ENCODE measurements around the gene ATP7B.

The ATP7B gene

GRCh38 chr13:51980908-51981307 lies 30.3 kb downstream of the ATP7B start:
- Histone ChIP-seq H3F3A (ENCODE audit: insufficient read depth, low read length) (no peaks in the 10 kb centered on the region), H3K4me3 (ENCODE audit: low read length) (no peak overlapping the region), H3K4me1 (ENCODE audit: low read length) (no peaks in the 10 kb centered on the region), H4K20me1 (ENCODE audit: insufficient read depth, low read length) (no peaks in the 10 kb centered on the region), H2AFZ (ENCODE audit: low read length) (no peak overlapping the region), H3K9me3 (replicated peaks; ENCODE audit: insufficient read depth, low read length) (no peaks in the 10 kb centered on the region), H3K9ac (ENCODE audit: low read length) (no peak overlapping the region), H3K27me3 (replicated peaks; ENCODE audit: insufficient read depth, low read length) (no peaks in the 10 kb centered on the region), H3K4me2 (ENCODE audit: low read depth, low read length) (no peak overlapping the region), H3K36me3 (replicated peaks; ENCODE audit: insufficient read depth, low read length) (no peaks in the 10 kb centered on the region), H3K9me2 (replicated peaks; ENCODE audit: insufficient read depth, low read length) (no peaks in the 10 kb centered on the region), H3K27ac (ENCODE audit: low read length) (no peak overlapping the region), H3K79me2 (ENCODE audit: low read length) (no peaks in the 10 kb centered on the region)
- no peak for DNase-seq
- TF ChIP-seq EZH2 (optimal IDR thresholded peaks at IDR 0.05; ENCODE audit: low read depth, low read length) (no peak), CTCF (IDR thresholded peaks at IDR 0.05; ENCODE audit: low read length) (no peak), EZH2phosphoT487 (IDR thresholded peaks at IDR 0.05; ENCODE audit: low read length) (no peak)

GRCh38 chr13:51978796-51979556 lies 32.3 kb downstream of the ATP7B start:
- Histone ChIP-seq H3K27me3 (replicated peaks; ENCODE audit: insufficient read depth, low read length) (no peaks in the 10 kb centered on the region), H2AFZ (ENCODE audit: low read length) (no peak overlapping the region)
- DNase-seq: no peak

GRCh38 chr13:51977625-51978024 lies 33.6 kb downstream of the ATP7B start:
- no peaks in the 10 kb centered on the region for H3F3A ChIP-seq (ENCODE audit: insufficient read depth, low read length)
- H3K4me1 ChIP-seq (ENCODE audit: low read length): no peaks in the 10 kb centered on the region
- no peaks in the 10 kb centered on the region for H4K20me1 ChIP-seq (ENCODE audit: insufficient read depth, low read length)
- no peaks in the 10 kb centered on the region for H3K79me2 ChIP-seq (ENCODE audit: low read length)
- no peak for DNase-seq
- H3K4me3 ChIP-seq (ENCODE audit: low read length): no peak overlapping the region
- no peaks in the 10 kb centered on the region for H3K27me3 ChIP-seq (replicated peaks; ENCODE audit: insufficient read depth, low read length)
- H3K27ac ChIP-seq (ENCODE audit: low read length): no peak overlapping the region
- H3K9me2 ChIP-seq (replicated peaks; ENCODE audit: insufficient read depth, low read length): no peaks in the 10 kb centered on the region
- no peak overlapping the region for H3K4me2 ChIP-seq (ENCODE audit: low read depth, low read length)
- H3K9me3 ChIP-seq (replicated peaks; ENCODE audit: insufficient read depth, low read length): no peaks in the 10 kb centered on the region
- TF ChIP-seq EZH2 (optimal IDR thresholded peaks at IDR 0.05; ENCODE audit: low read depth, low read length): no peak
- TF ChIP-seq EZH2phosphoT487 (IDR thresholded peaks at IDR 0.05; ENCODE audit: low read length): no peak
- TF ChIP-seq CTCF (IDR thresholded peaks at IDR 0.05; ENCODE audit: low read length): no peak
- H3K36me3 ChIP-seq (replicated peaks; ENCODE audit: insufficient read depth, low read length): no peaks in the 10 kb centered on the region
- no peak overlapping the region for H3K9ac ChIP-seq (ENCODE audit: low read length)
- H2AFZ ChIP-seq (ENCODE audit: low read length): no peak overlapping the region

More at GRCh38 chr13:51978796-51979556, 32.3 kb downstream of the ATP7B start:
- no peaks in the 10 kb centered on the region for H3K36me3 ChIP-seq (replicated peaks; ENCODE audit: insufficient read depth, low read length)
- H4K20me1 ChIP-seq (ENCODE audit: insufficient read depth, low read length): no peaks in the 10 kb centered on the region
- H3K4me3 ChIP-seq (ENCODE audit: low read length): no peak overlapping the region
- H3K9ac ChIP-seq (ENCODE audit: low read length): no peak overlapping the region
- H3K4me2 ChIP-seq (ENCODE audit: low read depth, low read length): no peak overlapping the region
- H3K9me2 ChIP-seq (replicated peaks; ENCODE audit: insufficient read depth, low read length): no peaks in the 10 kb centered on the region
- H3F3A ChIP-seq (ENCODE audit: insufficient read depth, low read length): no peaks in the 10 kb centered on the region
- TF ChIP-seq EZH2 (optimal IDR thresholded peaks at IDR 0.05; ENCODE audit: low read depth, low read length) (no peak), EZH2phosphoT487 (IDR thresholded peaks at IDR 0.05; ENCODE audit: low read length) (no peak), CTCF (IDR thresholded peaks at IDR 0.05; ENCODE audit: low read length) (no peak)
- H3K79me2 ChIP-seq (ENCODE audit: low read length): no peaks in the 10 kb centered on the region
- H3K9me3 ChIP-seq (replicated peaks; ENCODE audit: insufficient read depth, low read length): no peaks in the 10 kb centered on the region
- H3K4me1 ChIP-seq (ENCODE audit: low read length): no peaks in the 10 kb centered on the region
- H3K27ac ChIP-seq (ENCODE audit: low read length): no peak overlapping the region
